M059J (cell line): ENCODE data around the gene ATP5PB. TPM values are rescaled to one million over a fixed set of nuclear protein-coding genes. Genes with fewer than 3 reads are reported as not detected.

Source experiments
- DNase-seq: peaks from one replicate; pipeline ENCODE4 v3.0.0-alpha.2; 2012; ENCODE audit warnings: low read depth
- total RNA-seq: library from RNA; depleted of rRNA; stranded (reverse); fragments of >200 nt; shearing (Covaris generic); gene quantifications from 2 replicates; pipeline ENCODE4 v1.2.3, GENCODE V29; 2014

The ATP5PB gene
- total RNA-seq, 1 experiment from 2014 or later, result 582 TPM

DNA sequence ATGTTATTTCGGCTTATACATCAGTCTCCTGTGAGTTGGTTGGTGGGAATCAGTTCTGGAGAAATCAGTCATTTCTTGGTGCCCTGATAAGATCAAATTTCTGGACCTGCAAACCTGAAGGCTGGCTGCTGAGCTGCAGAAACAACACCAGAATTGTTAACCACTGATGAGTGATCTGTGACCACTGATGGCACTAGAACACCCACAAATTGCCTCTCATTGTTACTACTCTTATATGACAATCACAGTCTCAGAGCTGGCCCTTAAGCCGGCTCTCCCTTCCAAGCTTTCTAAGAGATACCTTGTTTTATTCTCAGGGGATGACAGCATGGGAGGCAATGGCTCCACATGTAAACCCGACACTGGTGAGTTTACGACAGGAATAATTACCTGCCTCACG lies 26.4 kb downstream of the ATP5PB start:
- no peak for DNase-seq

DNA sequence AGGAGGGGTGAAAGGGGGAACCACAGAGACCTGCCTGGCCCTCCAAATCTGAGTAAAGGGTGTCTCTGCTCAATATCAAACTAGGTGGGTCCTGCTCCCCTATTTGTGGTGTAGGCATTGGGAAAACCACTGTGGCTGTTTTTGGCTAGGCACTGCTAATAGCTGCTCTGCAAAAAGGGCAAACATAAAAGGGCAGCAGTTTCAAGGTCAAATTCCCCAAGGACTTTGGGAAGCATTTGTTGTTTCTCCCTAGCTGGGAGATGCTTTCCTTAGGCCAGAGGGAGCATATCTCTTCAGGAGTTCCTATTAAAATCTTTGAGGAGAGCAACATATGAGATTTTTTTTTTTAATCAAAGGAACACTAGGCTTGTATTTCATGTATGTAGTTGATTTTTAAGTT lies 26.9 kb downstream of the ATP5PB start:
- no peak for DNase-seq

DNA sequence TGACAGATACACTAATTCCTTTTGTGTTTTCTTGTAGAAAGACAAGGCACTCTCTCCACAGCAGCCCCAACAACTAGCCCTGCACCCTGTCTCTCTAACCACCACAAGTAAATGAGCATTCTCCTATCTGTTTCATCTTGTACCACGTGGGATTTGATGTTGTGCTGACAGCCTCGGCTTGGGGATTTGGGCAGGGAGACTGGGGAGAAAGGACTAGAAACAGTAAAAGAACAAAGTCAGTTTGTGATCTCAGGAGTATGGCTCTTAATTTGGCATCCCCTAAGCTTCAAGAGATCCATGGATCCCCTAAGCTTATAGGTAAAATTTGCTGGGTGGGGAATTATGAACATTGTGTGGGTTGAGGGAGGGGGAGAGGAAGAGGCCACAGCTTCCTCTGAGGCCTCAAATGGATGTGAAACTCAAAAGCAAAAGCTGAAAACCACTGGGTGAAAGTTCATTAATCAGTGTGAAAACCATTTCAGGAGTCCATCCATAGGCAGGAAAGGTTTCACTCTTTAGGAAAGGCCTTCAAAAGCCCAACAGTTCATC lies 27.6 kb downstream of the ATP5PB start:
- DNase-seq, result no peak

DNA sequence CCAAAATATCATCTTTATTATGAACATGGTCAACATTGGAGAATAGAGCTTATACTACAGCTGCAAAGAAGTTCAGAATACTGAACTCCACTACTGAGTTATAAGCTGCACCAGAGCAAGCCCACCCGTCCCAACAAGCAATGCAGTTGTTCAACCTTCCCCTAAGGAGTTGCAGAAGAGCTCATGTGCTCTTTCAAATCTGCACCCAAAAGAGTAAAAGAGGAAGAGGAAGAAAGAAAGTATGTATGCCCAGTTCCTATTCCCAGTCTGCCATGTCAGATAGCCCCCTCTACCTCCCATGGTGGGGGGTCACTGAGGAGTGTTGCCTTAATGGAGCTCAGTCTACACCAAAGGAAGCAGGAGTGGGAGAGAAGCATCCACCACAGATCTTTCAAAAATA lies 31.4 kb downstream of the ATP5PB start:
- no peak for DNase-seq

DNA sequence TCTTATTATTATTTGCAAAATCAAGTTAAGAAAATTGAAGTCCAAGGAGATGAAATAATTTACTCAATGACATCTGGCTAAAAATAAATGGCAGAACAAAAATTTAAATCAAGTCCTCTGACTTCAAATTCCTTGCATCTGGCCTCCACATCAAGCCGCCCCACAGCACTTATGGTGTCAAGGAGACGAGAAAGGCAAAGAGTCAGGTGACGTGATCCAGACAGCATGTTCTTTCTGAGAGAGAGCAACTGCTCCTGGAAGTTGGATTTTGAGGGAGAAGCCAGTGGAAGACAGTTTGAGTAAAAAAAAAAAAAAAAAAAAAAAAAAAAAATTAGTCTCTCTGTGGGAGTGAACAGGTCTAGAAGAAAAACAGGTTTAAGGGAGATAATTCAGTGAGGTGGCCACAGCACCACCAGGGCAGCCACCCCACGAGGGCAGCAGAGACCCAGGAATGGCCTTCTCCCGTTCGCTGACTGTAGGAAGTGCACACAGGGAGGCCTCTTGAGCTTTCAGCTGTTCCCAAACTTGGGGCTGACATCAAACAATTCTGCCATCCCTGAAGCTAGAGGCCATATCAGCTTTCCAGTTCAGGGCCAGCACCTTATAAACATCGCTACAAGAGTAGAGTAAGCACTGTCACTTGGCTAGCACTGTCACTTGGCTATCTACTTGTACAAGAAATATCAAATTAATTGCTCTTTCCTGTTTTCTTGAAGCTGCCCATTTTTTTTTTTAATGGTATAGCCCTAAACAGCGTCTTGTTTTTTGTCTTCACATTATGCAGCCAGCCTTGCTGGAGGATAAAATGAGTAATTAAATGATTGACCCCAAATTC lies 32.3 kb downstream of the ATP5PB start:
- peak; percentile 72 for DNase-seq

DNA sequence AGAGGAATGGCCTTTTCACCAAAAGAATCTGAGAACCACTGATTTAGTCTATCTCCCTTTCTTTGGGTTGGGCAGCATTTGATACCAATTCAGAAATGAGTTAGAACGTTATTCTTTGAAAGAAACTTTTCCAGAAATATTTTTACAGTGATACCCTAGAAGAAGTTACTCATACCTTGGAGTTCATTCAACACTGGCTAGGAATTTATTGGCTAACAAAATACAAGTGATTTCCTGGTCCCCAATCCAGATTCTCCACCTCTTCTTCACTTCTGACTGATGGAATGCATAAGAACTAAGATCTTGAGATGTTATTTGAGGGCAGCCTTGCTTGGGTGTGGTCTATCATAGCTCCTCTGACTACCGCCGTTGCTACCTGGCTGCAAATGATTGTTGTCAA lies 33.9 kb downstream of the ATP5PB start:
- peak; percentile 23 for DNase-seq

DNA sequence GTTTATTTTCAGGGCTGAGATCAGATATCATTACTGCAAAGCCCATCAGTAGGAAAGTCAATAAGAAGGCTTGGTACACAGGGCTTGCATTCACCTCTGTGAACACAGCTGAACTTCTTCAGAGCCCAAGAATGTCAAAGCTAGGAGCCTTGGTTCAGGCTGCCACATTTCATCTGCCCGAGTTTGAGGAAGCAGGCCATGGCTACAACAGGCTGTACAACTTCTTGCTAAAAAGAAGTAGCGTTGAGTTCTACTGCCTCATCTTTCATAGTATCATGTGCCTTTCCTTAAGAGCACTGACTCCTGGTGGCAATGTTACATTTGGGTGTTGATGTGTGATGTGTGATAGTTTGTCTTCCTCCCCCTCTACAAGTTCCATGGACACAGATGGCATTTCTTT lies 34.6 kb downstream of the ATP5PB start:
- DNase-seq, result no peak

DNA sequence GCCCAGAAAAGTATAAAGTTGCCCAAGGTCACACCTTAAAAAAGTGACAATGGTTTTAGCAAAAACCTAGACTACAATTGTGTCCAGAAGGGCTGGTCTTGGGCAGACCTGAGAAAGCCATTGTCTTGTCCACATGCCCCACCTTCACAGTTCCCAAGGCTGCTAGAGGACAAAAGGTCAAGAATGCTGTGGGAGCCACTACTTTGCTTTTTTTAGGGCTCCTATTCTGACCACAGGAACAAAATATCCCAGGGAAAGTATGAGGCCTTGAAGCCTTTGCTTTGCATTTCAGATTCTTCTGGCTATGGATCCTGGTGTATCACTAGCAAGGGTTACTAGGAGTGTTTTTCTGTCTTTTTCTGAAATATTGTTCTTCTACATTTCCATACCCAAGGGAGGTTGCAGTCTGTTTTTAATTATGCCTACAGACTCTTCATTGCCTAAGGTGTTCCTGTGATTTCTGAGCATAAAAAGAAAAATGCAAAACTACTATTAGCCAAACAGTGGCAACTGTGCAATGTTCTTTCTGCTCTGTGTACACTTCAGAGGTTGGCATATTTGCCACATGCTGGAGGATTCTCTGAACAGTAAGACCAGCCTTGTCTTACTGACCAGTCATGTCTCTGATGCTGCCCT lies 35.2 kb downstream of the ATP5PB start:
- no peak for DNase-seq

DNA sequence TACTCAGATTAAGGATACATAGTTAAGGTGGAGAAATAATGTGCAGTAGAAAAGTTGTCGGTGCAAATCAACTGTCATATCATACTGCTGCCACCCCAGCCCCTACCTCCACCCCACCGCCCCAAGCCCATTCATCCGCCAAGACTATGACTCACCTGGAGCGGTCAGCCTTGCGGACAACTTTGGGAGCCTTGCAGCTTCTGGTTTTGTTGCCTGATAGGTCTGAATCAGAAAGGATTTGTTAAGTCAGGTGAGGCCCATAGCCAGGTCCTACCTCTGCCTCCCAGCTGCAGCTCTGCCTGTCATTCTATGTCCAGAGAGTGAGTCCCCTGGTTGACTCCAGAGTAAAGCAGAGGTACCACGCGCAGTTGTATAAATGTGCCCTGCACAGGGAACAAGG lies 37.2 kb downstream of the ATP5PB start:
- peak; percentile 40 for DNase-seq

DNA sequence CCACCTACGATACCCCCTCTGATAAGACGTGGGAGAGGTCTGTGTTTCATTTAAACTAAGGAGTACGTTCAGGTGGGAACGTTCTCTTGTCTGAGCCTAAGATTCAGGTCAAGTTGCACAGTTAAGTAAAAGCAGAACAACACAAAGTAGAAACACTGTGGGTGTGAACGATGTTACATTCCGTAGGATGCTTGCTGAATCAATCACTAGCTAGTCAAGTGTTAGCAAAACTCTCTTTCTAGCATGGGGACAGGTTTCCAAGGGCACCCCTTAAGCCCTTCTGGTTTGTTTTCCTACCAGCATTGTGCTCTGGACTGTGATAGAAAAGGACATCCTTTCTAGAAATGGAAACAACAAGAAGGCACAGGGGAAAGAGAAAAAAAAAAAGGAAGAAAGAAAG lies 37.9 kb downstream of the ATP5PB start:
- DNase-seq, result no peak

DNA sequence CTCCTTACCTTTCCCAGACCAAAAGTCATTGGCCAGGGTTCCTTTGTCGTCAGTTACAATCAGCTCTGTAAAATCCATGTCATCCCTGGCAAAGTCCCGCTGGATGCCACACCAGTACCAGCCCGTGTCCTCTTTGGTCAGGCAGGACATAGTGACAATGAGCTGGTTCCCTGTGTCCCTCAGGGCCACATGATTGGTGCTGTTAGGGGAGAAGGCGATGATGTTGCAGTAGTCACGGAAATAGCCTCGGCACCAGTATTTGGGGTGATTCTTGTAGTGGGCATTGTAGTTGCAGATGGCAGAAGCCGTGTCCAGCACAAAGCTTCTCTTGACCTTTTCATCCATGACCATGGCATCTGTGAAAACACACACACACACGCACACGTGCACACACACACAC lies 39.4 kb downstream of the ATP5PB start:
- no peak for DNase-seq

DNA sequence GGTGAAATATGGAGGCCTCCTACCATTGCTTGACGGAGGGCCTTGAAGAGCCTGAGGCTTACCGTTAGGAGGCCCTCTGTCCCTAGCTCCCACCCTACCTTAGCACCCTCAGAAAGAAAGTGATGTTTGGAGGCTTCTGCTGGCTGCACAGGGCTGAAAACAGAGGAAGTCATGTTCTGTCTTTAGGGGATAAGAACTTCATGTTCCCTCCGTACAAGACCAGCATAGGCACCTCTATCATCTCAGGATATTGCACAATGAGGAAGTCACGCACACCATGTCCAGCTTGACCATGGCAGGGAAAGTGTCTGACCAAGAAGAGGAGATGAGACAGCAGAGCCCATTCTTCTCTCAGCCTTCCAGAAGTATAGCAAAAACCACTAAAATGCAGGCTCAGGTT lies 40.3 kb downstream of the ATP5PB start:
- no peak for DNase-seq

DNA sequence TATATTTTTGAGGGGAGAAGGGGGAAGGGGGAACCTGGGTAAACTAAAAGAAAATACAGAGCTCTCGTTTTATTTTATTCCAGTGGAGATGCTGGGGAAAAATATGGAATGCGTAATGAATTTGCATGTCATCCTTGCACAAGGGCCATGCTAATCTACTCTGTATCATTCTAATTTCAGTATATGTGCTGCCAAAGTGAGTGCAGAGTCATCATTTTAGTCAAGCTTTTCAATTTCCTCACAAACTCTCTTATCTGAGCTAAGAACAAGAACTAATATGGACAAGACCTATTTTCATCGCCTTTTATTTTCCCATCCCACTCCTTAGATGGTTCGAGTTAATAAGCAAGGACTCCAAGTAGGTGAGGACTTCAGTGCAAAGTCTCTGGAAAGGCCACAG lies 41.0 kb downstream of the ATP5PB start:
- no peak for DNase-seq

DNA sequence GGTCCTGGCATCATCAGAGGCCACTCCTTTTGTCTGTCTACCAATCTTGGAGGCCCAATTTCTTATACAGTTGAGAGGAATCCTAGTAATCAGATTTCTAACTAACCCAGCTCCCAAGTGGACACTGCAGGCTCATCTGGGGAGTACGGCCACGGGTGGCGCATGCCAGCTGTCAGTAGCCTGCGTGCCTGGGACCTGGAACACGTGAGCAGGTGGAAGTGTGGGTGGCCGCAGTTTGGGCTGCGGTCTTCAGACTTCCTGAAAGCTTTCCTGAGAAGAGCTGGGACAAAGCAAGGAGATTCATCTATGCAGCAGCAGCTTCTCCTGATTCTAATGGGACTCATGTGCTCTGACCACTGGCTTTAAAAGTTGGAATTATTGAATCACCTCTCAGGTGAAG lies 41.8 kb downstream of the ATP5PB start:
- DNase-seq, result no peak

DNA sequence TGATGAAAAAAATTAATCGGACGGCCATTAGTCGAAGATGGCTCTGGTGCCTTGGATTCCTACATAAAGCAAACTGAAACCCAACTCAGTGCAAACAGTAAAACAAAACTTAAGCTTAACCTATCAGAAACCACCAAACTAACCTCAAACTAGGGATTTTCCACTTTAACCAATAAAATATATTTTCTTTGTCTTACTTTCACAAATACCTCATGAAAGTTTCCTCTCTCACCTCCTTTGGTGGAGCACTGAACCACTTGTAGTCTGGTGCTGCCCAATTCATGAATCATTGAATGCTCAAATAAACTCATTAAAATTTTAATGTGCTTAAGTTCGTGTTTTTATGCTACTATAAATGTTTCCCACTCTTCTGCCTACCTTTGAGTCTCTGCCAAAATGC lies 47.1 kb downstream of the ATP5PB start:
- DNase-seq, result peak; percentile 22

DNA sequence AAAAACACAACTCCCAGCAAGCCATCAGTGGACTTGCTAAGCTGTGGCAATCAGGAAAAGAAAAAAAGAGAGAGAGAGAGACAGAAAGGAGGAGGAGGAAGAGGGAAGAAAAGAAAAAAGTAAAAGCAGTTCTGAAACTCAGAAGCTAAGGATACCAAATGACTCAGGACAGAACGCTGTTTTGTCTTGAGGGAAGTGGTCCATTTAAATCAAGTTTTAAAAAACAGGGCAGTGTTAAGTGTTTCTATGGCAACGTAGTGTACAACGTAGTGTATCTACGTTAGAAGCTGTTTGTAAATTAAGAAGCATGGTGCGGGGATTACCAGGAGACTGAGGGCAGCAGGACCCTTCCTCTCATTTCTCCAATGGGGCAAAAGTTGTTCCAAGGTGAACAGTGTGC lies 48.3 kb downstream of the ATP5PB start:
- no peak for DNase-seq

DNA sequence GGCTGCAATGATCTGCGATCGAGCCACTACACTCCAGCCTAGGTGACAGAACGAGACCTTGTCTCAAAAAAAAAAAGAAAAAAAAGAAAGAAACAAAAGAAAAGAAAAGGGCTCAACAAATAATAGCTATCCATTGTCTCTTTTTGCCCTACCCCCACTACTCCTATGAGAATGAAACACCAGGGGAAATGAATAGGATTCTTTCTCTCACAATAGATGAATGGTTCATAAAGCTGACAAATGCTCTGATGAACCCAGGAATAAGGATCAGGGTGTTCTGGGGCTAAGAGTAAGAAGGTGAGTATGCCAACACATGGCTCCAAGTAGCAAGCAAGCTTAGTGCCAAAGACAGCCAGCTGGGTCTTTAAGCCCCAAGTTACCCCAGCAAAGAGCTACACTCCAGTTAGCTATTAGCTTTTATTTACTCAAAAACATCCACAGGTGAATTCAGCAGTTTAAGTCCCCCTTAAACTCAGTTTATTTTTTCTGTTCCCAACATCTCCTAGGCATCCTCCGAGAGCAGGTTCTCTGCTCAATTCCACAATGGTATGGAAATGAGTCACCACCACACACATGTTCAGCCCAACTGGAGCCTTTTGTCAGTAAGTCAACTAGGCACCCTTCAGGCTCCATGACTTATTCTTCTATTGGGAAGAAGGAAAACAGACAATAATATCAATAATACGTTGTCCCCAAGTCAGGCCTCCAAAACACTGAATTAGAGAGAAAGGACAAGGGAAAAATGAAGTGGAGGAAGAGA lies 49.9 kb downstream of the ATP5PB start:
- no peak for DNase-seq

DNA sequence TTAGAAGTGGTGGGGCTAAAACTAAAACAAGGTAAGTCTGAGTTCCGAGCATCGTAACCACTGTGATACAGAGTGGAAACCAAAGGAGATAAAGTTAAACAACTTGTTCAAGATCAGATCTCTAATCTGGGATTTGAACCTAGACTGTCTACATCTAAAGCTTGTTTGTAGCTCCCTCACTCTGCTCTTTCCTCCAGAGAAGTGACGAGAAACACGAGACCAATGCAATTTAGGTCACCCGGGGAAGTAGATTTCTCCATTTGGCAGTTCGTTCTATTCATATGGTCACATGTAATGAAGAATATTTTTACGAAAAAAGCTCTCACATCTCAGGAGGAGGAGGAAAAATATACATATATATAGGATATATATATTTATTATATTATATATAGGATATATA lies 52.4 kb downstream of the ATP5PB start:
- no peak for DNase-seq

DNA sequence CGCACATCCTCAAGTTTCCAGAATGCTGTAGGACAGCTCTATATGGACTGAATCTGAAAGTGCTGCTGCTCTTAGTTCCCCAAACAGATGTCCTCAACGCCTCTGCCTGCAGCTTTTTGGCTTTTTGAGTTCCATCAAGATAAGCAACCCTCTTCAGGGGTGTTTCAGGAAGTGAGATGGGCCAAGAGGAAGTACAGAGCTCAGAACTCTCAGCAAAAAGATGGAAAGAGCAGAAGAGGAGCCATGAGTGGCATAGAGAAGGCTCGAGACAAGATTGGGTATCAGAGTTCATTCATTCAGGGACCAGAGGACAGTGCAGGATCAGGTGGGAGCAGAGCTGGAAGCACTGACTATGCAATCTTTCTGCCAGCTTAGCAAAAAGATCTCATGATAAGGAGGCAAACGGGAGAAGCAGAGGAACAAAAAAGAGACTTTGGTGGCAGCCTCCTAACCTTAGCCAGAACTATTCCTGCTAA lies 54.4 kb downstream of the ATP5PB start, which contains the start of the genes ADORA3 and TMIGD3:
Gene ADORA3 (minus strand): TSS at position 49 of the 476 bp plus-strand sequence. CDS start 279 bp downstream, outside the sequence.
Gene TMIGD3 (minus strand): TSS at position 49 of the 476 bp plus-strand sequence. CDS start 279 bp downstream, outside the sequence.
- no peak for DNase-seq

DNA sequence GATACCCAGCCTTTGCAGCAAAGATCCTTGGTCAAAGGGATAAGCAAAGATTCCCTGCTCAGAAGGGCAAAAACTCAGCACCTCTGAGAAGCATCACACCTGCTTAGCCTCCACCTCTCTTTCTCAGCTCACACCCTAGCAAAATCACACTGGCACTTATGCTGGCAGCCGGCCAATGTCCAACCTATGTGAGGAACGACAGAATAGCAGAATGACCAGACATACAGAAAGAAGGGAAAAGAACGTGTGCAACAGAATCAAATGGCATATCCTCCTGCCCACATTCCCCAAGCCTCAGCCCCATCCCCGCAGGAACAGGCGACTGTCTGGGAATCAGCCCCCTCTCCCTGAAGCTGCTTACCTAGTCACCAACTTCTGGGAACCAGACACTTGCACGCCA lies 54.8 kb downstream of the ATP5PB start:
- DNase-seq, result no peak

DNA sequence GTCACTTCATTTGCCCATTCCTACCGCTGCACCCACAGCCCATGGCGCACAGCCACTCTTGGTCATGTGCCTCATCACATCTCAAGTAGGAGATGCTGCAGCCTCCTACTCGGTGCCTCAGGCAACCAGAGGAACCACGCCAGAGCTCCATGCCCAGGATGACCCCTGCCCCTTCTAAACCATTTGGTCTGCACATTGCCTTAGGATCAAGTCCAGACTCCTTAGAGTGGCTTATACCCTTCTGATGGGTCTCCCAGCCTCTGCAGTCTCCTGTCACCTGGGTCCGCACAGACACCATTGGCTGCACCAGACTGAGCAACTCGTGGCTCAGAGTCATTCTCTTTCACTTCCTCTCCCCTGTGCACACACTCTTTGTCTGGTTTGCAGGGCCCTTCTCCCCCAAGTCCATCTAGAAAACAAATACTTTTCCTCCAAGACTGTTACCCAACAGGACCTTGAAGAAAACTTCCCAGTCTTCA lies 56.4 kb downstream of the ATP5PB start:
- no peak for DNase-seq

DNA sequence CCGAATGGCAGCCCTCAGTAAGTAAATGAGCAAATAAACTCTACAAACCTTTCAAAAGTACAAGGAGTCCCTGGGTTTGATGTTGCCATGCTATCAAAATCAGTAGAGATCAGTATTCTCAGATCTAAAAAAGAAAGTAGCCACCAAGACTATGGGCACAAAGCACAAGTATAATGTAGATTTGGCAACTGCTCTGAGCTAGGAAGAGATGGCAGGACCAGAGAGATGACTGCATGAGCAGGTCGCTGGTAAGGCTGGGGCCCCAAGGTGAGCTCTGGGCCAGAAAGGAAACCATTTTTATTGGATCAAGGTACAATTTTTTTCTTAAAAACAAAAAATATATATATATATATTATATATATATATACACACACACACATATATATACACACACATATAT lies 57.3 kb downstream of the ATP5PB start:
- DNase-seq, result no peak
